Thyroid gland (tissue), 4 donors: ENCODE measurements around the gene SUN1. TPM values are rescaled to one million over a fixed set of nuclear protein-coding genes. Genes with fewer than 3 reads are reported as not detected.

Experiments used
- DNase-seq, 2 donors: peaks; one replicate each; pipeline ENCODE4 v3.0.0-alpha.2; 2019
- H3K27ac ChIP-seq, 3 donors: fragments of 200-600 bp; sonication (generic); 1 replicate in 2 of 3; 2 replicates in 1 of 3; pipeline ENCODE4 v1.5.1; 2016 to 2019; ENCODE audit warnings: mild to moderate bottlenecking in 1 of 3, moderate library complexity in 1 of 3
- H3K27me3 ChIP-seq: fragments of 200-600 bp; sonication (generic); one replicate; pipeline ENCODE4 v1.5.1; 2019
- H3K36me3 ChIP-seq, 2 donors: fragments of 200-600 bp; sonication (generic); one replicate each; pipeline ENCODE4 v1.5.1; 2016 to 2019
- H3K4me1 ChIP-seq, 2 donors: fragments of 200-600 bp; sonication (generic); one replicate each; pipeline ENCODE4 v1.5.1; 2017 to 2019
- H3K4me3 ChIP-seq, 3 donors: fragments of 200-600 bp; sonication (generic); replicated peaks in 1 of 3; 1 replicate in 2 of 3; 2 replicates in 1 of 3; pipeline ENCODE4 v1.5.1; 2016; ENCODE audit warnings: mild to moderate bottlenecking in 1 of 3
- H3K9me3 ChIP-seq: fragments of 200-600 bp; sonication (generic); one replicate; pipeline ENCODE4 v1.5.1; 2017
- CTCF ChIP-seq, 6 experiments: fragments of 200-600 bp in 3 of 6; fragments of 450-650 bp in 3 of 6; sonication (generic) in 3 of 6; IDR thresholded peaks; one replicate each; pipeline ENCODE4 v1.5.1; 2016 to 2019; ENCODE audit warnings: antibody characterized with exemption in 6 of 6, mild to moderate bottlenecking in 2 of 6, inconsistent platforms in 1 of 6, moderate library complexity in 1 of 6
- POLR2A ChIP-seq, 2 donors: fragments of 450-650 bp; IDR thresholded peaks; one replicate each; pipeline ENCODE4 v1.6.1; 2017; ENCODE audit warnings: antibody characterized with exemption in 2 of 2, mild to moderate bottlenecking in 2 of 2, moderate library complexity in 1 of 2
- WGBS, 2 donors: methylation state at CpG; one replicate each; pipeline ENCODE4 v1.1.5; 2017; 5-methylcytosine and 5-hydroxymethylcytosine counted together
- intact Hi-C: fragments of 100-400 bp; cut with DNase I; formaldehyde crosslinking; loops from one replicate; pipeline ENCODE4 v1.15.1; 2023
- total RNA-seq, 4 donors: library from RNA; depleted of rRNA; stranded (reverse); fragments of >200 nt; gene quantifications; one replicate each; pipeline ENCODE4 v1.2.3, GENCODE V29; 2016

SUN1 gene
- total RNA-seq, 4 donors from 2014 or later: 146 to 260 (median 186) TPM

- TF ChIP-seq CTCF (IDR thresholded peaks at IDR 0.05) (no peak), POLR2A (IDR thresholded peaks at IDR 0.05) (no peak)
- Histone ChIP-seq H3K27ac (no peak overlapping the region), H3K36me3 (no peaks in the 10 kb centered on the region), H3K4me1 (peaks cover 10 to 23% of the 10 kb centered on the region in 2 donors), H3K27me3 (no peaks in the 10 kb centered on the region), H3K9me3 (no peaks in the 10 kb centered on the region), H3K4me3 (no peak overlapping the region)
- WGBS, 2 donors: 80% methylated on average over 1 of the region's 16 CpGs; no CpG with 5 or more reads in 1 of the 2 donors
- intact Hi-C loops: loop anchor here (5.0 kb wide), 1 partner anchor 38 kb away; the partner anchor contains the start of gene ADAP1
- DNase-seq: no peak
Measured at GRCh38 chr7:914521-915194, 82.4 kb downstream of the SUN1 start.

- Histone ChIP-seq H3K36me3 (no peaks in the 10 kb centered on the region), H3K4me3 (no peak overlapping the region), H3K4me1 (peaks cover 8 to 26% of the 10 kb centered on the region in 2 donors), H3K9me3 (no peaks in the 10 kb centered on the region), H3K27me3 (no peaks in the 10 kb centered on the region), H3K27ac (no peak overlapping the region)
- 89 to 94% methylated on average over 28 to 33 of the region's 43 CpGs for WGBS, 2 donors
- intact Hi-C loops: no loop called here
- TF ChIP-seq POLR2A (IDR thresholded peaks at IDR 0.05) (no peak), CTCF (IDR thresholded peaks at IDR 0.05) (no peak)
- DNase-seq: no peak
Measured at GRCh38 chr7:915291-916218, 83.3 kb downstream of the SUN1 start.

GRCh38 chr7:916291-916941 lies 84.1 kb downstream of the SUN1 start:
- TF ChIP-seq CTCF (IDR thresholded peaks at IDR 0.05) (no peak), POLR2A (IDR thresholded peaks at IDR 0.05) (no peak)
- Histone ChIP-seq H3K27me3 (no peaks in the 10 kb centered on the region), H3K36me3 (no peaks in the 10 kb centered on the region), H3K9me3 (no peaks in the 10 kb centered on the region), H3K4me1 (peaks cover 8 to 26% of the 10 kb centered on the region in 2 donors), H3K27ac (no peak overlapping the region), H3K4me3 (no peak overlapping the region)
- intact Hi-C loops: no loop called here
- peak; percentile 74 to 79 for DNase-seq
- 20 to 29% methylated on average over 10 to 12 of the region's 17 CpGs for WGBS, 2 donors

- H3K27ac ChIP-seq: no peak overlapping the region
- DNase-seq: peak; percentile 30 to 37
- H3K4me3 ChIP-seq: no peak overlapping the region
- no peaks in the 10 kb centered on the region for H3K9me3 ChIP-seq
- intact Hi-C loops: no loop called here
- TF ChIP-seq POLR2A (IDR thresholded peaks at IDR 0.05): no peak
- TF ChIP-seq CTCF (IDR thresholded peaks at IDR 0.05): no peak
- no peaks in the 10 kb centered on the region for H3K27me3 ChIP-seq
- 76 to 84% methylated on average over 25 to 27 of the region's 33 CpGs for WGBS, 2 donors
- H3K4me1 ChIP-seq: peaks cover 8 to 26% of the 10 kb centered on the region in 2 donors
- H3K36me3 ChIP-seq: no peaks in the 10 kb centered on the region
Measured at GRCh38 chr7:917255-918117, 85.2 kb downstream of the SUN1 start.
